HFFc6 (cell line): ENCODE data around the gene HELZ. TPM values are rescaled to one million over a fixed set of nuclear protein-coding genes. Genes with fewer than 3 reads are reported as not detected.

ENCODE experiments used
- DNase-seq: peaks from one replicate; pipeline ENCODE4 v3.0.0-alpha.2; 2018
- H3K27ac Mint-ChIP-seq: 2 replicates; pipeline ENCODE4 v1.8.0; 2020; ENCODE audit warnings: mild to moderate bottlenecking, mixed read lengths
- H3K27me3 Mint-ChIP-seq: 2 replicates; pipeline ENCODE4 v1.8.0; 2021; ENCODE audit warnings: mild to moderate bottlenecking, moderate library complexity, mixed read lengths; ENCODE audit not compliant: insufficient read depth
- H3K36me3 Mint-ChIP-seq: 2 replicates; pipeline ENCODE4 v1.8.0; 2021; ENCODE audit warnings: low read depth, mixed read lengths
- H3K4me1 Mint-ChIP-seq: 2 replicates; pipeline ENCODE4 v1.8.0; 2020; ENCODE audit warnings: low read depth, mixed read lengths
- H3K4me3 Mint-ChIP-seq: 2 replicates; pipeline ENCODE4 v1.8.0; 2020; ENCODE audit warnings: mild to moderate bottlenecking, moderate library complexity, mixed read lengths
- H3K9me3 Mint-ChIP-seq: 2 replicates; pipeline ENCODE4 v1.8.0; 2020; ENCODE audit warnings: mild to moderate bottlenecking, mixed read lengths
- total RNA-seq, 6 experiments: library from RNA; stranded (reverse); fragmentation: NEBNext Ultra II Directional; extraction: Animal tissue kit (Norgen Biotek cat#: 25700); gene quantifications; 2 replicates in 1 of 6; 3 replicates in 5 of 6; pipeline ENCODE4 v1.2.3, GENCODE V29; 2021
- TF ChIP-seq, protein P1 (sequence below): fragments of 200-600 bp; sonication (generic); IDR thresholded peaks from 2 replicates; pipeline ENCODE4 v1.5.0; 2021; ENCODE audit warnings: antibody characterized with exemption, mild to moderate bottlenecking

Gene HELZ
- total RNA-seq, 6 experiments from 2014 or later, result 36.0 to 46.2 (median 38.4) TPM

DNA sequence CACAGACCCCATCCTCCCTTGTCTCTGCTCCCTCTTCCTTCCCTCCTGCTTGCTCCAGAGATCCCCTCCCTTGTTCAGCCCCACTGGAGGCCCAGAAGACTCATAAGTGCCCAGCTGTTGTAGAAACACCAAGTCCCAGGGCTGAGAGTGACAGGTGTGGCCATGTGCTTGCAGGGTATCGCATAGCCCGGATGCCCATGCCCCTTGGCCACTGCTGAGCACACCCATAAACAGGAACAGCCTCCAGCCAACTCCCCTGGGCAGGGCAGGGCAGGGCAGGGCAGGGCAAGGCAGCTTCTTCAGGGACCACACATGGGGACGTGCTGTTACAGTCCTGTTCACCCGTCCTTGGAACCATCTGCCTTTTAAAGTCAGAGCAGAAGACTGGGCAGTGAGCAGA, 198.6 kb downstream of the HELZ start:
- H3K4me3 Mint-ChIP-seq, result no peak overlapping the region
- H3K4me1 Mint-ChIP-seq, result no peaks in the 10 kb centered on the region
- peaks cover 14% of the 10 kb centered on the region for H3K36me3 Mint-ChIP-seq
- peaks cover 30% of the 10 kb centered on the region for H3K9me3 Mint-ChIP-seq
- no peak for DNase-seq
- peaks cover 31% of the 10 kb centered on the region for H3K27me3 Mint-ChIP-seq
- no peak overlapping the region for H3K27ac Mint-ChIP-seq
- TF ChIP-seq, protein P1, sequence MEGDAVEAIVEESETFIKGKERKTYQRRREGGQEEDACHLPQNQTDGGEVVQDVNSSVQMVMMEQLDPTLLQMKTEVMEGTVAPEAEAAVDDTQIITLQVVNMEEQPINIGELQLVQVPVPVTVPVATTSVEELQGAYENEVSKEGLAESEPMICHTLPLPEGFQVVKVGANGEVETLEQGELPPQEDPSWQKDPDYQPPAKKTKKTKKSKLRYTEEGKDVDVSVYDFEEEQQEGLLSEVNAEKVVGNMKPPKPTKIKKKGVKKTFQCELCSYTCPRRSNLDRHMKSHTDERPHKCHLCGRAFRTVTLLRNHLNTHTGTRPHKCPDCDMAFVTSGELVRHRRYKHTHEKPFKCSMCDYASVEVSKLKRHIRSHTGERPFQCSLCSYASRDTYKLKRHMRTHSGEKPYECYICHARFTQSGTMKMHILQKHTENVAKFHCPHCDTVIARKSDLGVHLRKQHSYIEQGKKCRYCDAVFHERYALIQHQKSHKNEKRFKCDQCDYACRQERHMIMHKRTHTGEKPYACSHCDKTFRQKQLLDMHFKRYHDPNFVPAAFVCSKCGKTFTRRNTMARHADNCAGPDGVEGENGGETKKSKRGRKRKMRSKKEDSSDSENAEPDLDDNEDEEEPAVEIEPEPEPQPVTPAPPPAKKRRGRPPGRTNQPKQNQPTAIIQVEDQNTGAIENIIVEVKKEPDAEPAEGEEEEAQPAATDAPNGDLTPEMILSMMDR, result no peak

DNA sequence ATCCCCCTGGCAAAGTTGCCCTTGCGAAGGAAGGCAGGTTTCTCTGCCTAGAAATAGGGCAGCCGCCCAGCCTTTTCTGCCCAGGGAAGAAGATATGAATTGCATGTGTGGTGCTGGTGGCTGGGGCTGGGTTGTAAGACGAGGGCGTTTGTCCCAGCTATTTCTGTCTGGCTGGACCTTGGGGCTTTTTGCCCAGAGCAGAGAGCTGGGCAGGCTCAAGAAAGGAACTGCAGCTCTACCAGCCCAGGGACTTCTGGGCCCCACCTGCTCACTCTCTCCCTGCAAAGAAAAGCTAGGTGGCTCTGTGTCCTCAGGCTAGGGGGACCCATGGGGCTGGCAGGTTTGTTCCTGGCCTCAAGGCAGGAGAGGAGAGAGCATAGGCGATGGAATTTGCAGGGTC, 200.1 kb downstream of the HELZ start:
- no peak for DNase-seq
- peaks cover 31% of the 10 kb centered on the region for H3K27me3 Mint-ChIP-seq

DNA sequence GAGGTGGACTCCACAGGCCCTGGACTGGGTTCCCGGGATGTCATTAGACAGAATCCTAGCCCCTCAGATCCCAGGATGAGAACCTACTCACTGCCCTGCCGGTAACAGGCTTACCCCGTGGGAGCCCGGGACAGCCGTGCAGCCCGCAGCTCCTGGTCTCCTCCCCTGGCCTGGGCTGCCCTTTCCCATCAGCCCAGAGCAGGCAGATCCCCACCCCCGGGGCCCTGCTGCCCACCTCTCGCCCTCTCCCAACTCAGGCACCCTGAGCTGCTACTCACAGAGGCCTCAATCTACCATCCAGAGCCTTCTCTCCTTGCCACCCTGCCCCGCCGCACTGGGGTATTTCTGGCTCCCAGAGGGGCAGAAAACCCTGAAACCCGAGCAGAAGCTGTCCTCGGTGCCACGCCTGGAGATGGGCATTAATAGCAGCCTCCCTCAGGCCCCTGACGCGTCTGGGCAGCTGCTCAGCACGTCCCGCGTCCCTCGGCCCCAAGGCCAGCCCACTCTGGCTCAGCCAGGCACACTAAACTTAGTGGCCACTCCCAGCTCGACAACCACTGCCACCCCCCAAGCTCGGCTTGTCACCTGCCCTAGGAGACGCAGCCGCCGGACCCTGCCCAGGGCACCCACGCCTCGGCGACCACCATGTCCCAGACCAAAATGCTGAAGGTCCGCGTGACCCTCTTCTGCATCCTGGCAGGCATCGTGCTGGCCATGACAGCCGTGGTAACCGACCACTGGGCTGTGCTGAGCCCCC, 200.8 kb downstream of the HELZ start, which contains the start of gene CACNG1:
Gene CACNG1 (plus strand): TSS at position 539 of the 757 bp plus-strand sequence. CDS start 107 bp downstream, at position 646.
- DNase-seq, result no peak
- H3K27ac Mint-ChIP-seq, result no peak within 1 kb of the TSS
- H3K27me3 Mint-ChIP-seq, result peaks cover 25% of the 10 kb centered on the region
- no peaks in the 10 kb centered on the region for H3K4me1 Mint-ChIP-seq
- H3K4me3 Mint-ChIP-seq, result no peak within 1 kb of the TSS
- peaks cover 25% of the 10 kb centered on the region for H3K9me3 Mint-ChIP-seq
- TF ChIP-seq, protein P1, result no peak
- peaks cover 14% of the 10 kb centered on the region for H3K36me3 Mint-ChIP-seq

More for the DNA sequence above, 200.1 kb downstream of the HELZ start:
- Mint-ChIP-seq H3K4me1 (no peaks in the 10 kb centered on the region), H3K36me3 (peaks cover 14% of the 10 kb centered on the region), H3K9me3 (peaks cover 30% of the 10 kb centered on the region), H3K27ac (no peak overlapping the region), H3K4me3 (no peak overlapping the region)
- TF ChIP-seq, protein P1, result no peak

DNA sequence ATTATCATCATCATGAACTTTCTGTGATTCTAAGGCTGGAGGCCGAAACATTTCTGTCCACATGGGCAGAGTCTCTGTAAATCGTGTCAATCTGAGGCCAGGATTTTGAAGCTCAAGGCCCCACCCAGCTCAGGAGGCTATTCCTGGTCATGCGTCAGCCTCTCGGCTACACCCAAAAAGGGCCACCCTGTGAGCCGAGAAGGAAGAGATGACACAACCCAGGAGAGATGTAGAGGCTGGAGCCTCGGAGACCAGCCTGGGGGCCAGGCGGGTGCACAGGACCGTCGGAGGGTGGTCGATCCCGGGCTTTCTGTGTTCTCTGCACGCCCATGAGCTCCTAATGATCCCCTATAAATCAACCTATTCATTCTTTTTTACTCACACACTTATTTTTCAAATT, 201.7 kb downstream of the HELZ start:
- peaks cover 22% of the 10 kb centered on the region for H3K27me3 Mint-ChIP-seq
- peaks cover 16% of the 10 kb centered on the region for H3K9me3 Mint-ChIP-seq
- no peak for DNase-seq
- no peak overlapping the region for H3K4me3 Mint-ChIP-seq
- TF ChIP-seq, protein P1, result no peak
- no peak overlapping the region for H3K27ac Mint-ChIP-seq
- H3K36me3 Mint-ChIP-seq, result peaks cover 6% of the 10 kb centered on the region; the same call in 1 of the 2 replicates
- H3K4me1 Mint-ChIP-seq, result no peaks in the 10 kb centered on the region

DNA sequence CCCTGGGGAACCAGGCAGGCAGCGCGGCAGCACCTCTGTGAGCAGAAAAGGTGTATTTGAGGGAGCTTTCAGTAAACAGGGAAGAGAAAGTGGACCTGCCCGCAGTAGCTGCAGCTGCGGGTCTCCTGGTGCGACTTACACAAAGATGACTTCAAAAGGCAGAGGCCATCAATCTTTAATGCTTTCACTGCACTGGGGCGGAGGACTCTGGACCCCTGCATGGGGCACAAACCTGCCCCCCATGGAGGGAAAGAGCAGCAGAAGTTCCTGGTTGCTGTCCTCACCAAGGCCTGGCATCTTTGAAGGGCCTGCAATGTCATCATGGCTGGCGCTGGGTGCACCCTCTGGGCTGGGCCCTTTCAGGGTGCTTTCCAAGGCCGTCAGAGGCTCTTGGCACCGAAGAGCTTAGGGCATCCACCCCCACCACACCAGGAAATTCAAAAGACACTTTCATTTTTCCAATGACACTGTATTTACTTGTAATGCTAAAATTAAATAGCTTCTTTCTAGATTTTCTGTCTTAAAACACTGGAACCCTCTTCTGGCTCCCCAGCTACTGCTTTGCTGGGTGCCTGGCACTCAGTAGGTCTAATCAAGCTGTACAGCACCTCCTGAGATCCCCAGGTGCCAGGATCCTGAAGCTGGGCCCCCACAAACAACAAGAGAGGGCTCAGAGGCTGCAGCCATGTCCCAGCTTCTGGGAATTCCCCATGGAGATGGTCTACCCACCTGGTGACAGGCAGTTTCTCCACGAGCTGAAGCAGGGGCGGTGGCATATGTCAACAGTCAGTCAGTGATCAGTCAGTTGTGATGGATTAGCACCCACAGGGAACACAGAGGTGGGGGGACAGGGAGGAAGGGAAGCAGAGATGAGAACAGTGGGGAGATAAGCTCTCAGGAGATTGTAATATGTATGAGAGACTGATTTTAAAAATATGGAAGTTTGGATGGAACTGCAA, 202.8 kb downstream of the HELZ start:
- no peak overlapping the region for H3K27ac Mint-ChIP-seq
- no peaks in the 10 kb centered on the region for H3K36me3 Mint-ChIP-seq
- no peak overlapping the region for H3K4me3 Mint-ChIP-seq
- H3K4me1 Mint-ChIP-seq, result no peaks in the 10 kb centered on the region
- TF ChIP-seq, protein P1, result no peak
- peaks cover 20% of the 10 kb centered on the region for H3K27me3 Mint-ChIP-seq
- peaks cover 6% of the 10 kb centered on the region for H3K9me3 Mint-ChIP-seq
- DNase-seq, result no peak
